ENCODE results near the gene GNPDA2. TPM values are rescaled to one million over a fixed set of nuclear protein-coding genes. Genes with fewer than 3 reads are reported as not detected.
A peak's percentile ranks its signal among the peaks of the same experiment; 100 is the strongest.

The GNPDA2 gene
- total RNA-seq, 2 donors from 2014 or later, result 14.0 to 15.4 TPM

DNA sequence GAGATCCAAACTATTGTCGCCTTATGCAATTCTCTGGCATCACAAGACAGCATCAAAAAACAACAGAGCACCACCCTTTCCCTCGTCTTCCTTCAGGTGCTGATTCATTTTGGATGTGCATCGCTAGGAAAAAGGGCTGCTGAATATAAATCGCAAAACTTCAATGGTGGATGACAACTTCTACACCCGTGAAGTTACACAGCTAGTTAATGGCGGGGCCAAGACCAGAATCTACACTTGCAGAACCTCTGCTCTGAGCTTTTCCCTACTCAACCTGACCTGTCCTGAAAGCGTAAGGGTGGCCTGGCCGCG, 674 bp downstream of the GNPDA2 start:
- Mint-ChIP-seq H3K4me1 (ENCODE audit: low read depth) (peaks cover 28% of the 10 kb centered on the region), H3K4me3 (peak overlapping the region; percentile 84 to 99), H3K27me3 (ENCODE audit: low read depth) (no peaks in the 10 kb centered on the region), H3K27ac (peak overlapping the region; percentile 99), H3K36me3 (ENCODE audit: insufficient read depth in 2 of 2) (peaks cover 0 to 4% of the 10 kb centered on the region in 2 donors), H3K9me3 (no peaks in the 10 kb centered on the region)
- ATAC-seq (replicated peaks in 1 of 2), result no peak
- DNase-seq, result no peak

DNA sequence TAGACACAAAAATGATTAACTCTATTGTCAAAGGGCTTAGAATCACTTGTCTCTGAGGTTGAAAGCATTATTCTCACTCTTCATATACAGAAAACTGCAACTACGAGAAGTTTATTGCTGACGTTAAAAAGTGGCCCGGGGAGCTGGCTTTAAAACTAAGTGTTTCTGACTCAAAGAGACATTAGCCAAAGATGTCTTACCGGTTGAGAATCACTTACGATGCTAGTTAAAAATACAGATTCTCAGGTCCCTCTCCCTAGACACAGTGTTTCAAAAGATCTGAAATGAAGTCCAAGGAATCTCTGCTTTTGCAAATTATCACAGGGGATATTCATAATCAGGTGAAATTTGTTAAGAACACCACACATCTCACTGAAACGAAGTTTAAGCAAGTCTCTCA, 1.2 kb downstream of the GNPDA2 start:
- DNase-seq (no peak), ATAC-seq (replicated peaks in 1 of 2) (no peak)
- peaks cover 33% of the 10 kb centered on the region for H3K4me1 Mint-ChIP-seq (ENCODE audit: low read depth)
- no peaks in the 10 kb centered on the region for H3K9me3 Mint-ChIP-seq
- peaks cover 0 to 4% of the 10 kb centered on the region in 2 donors for H3K36me3 Mint-ChIP-seq (ENCODE audit: insufficient read depth in 2 of 2)
- peak overlapping the region; percentile 84 to 99 for H3K4me3 Mint-ChIP-seq
- H3K27ac Mint-ChIP-seq, result peak overlapping the region; percentile 99
- H3K27me3 Mint-ChIP-seq (ENCODE audit: low read depth), result no peaks in the 10 kb centered on the region

DNA sequence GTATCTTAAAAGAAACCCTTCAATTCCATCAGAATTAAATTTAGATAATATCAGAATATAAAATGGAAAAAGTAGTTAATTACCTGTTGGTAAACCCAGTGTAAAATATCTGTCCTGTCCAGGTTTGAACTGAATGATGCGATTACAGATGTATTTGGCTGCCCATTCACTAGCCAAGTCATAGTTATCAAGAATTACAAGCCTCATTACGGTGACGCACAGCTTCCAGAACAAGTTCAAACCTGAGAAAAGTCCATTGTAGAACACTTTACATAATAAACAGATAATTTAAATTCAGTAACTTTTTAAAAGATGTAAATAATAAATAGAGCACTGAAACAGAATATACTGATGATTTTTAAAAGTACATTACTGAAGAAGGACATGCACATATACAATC, 4.4 kb downstream of the GNPDA2 start:
- ATAC-seq (replicated peaks in 1 of 2), result no peak
- no peak for DNase-seq
- H3K27ac Mint-ChIP-seq, result no peak overlapping the region
- no peak overlapping the region for H3K4me3 Mint-ChIP-seq
- H3K27me3 Mint-ChIP-seq (ENCODE audit: low read depth), result no peaks in the 10 kb centered on the region
- peaks cover 36% of the 10 kb centered on the region for H3K4me1 Mint-ChIP-seq (ENCODE audit: low read depth)
- H3K9me3 Mint-ChIP-seq, result no peaks in the 10 kb centered on the region
- peaks cover 0 to 4% of the 10 kb centered on the region in 2 donors for H3K36me3 Mint-ChIP-seq (ENCODE audit: insufficient read depth in 2 of 2)

DNA sequence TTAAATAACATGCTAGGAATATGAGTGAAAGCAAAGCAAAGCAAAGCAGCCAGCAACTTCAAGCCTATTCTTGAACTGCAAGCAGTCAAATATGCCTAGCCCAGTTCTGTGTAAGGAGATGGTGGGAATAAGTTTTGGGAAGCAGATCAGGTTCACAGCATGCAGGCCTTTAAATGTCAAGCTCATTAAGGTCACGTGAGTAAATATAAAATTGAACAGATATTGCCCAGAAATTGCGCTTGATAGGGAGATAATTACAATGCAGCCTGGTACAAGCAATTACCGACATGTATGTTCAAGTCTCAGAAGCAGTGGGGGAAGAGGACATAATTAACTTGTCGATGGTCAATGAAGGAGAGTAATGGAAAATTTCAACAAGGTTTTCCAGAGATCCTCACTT, 6.0 kb downstream of the GNPDA2 start:
- Mint-ChIP-seq H3K4me1 (ENCODE audit: low read depth) (peaks cover 30% of the 10 kb centered on the region), H3K36me3 (ENCODE audit: insufficient read depth in 2 of 2) (no peaks in the 10 kb centered on the region), H3K27me3 (ENCODE audit: low read depth) (no peaks in the 10 kb centered on the region), H3K9me3 (no peaks in the 10 kb centered on the region), H3K4me3 (no peak overlapping the region), H3K27ac (peak overlapping the region; percentile 63)
- DNase-seq, result no peak
- no peak for ATAC-seq (replicated peaks in 1 of 2)

DNA sequence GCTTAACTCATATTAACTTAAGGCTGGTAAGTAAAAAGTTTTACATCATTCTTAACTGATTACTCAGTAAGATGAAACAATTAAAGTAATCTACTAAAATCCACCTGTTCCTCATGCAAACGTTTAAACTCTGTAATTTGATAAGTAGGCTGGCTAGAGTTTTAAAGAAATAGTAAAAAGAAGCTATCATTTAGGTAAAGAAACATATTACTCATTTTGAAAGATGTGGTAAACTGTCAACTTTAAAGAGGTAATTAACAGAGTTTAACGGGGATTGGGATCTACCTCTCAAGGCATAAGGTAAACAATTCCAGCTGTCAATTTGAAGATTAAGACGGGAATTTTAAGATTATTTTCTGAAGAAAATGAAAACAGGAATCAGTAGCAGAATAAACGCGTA, 9.8 kb downstream of the GNPDA2 start:
- Mint-ChIP-seq H3K36me3 (ENCODE audit: insufficient read depth in 2 of 2) (peaks cover 0 to 4% of the 10 kb centered on the region in 2 donors), H3K27ac (no peak overlapping the region), H3K27me3 (ENCODE audit: low read depth) (no peaks in the 10 kb centered on the region), H3K4me1 (ENCODE audit: low read depth) (peaks cover 12% of the 10 kb centered on the region), H3K4me3 (no peak overlapping the region), H3K9me3 (no peaks in the 10 kb centered on the region)
- DNase-seq, result no peak
- ATAC-seq (replicated peaks in 1 of 2), result no peak

DNA sequence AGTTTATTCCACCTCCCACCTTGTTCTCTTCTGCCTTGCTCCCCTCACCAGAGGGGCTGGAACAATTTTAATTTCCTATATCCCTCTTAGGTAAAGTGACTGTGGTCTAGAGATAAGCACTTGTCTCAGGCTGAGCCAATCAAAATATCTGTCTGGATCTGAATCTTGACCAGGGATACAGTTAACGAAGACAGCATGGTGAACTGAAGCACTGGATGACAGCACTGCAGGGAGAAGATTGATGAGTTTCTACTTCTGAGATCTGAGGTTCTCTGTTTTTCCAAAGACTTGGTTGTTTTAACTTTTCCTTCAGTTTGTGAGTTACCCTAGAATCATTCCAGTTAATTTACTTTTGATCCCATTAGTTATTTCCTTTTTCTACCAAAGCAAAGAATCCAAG, 13.2 kb downstream of the GNPDA2 start:
- ATAC-seq (replicated peaks in 1 of 2), result no peak
- no peaks in the 10 kb centered on the region for H3K9me3 Mint-ChIP-seq
- no peak overlapping the region for H3K4me3 Mint-ChIP-seq
- no peak for DNase-seq
- H3K4me1 Mint-ChIP-seq (ENCODE audit: low read depth), result no peaks in the 10 kb centered on the region
- H3K27me3 Mint-ChIP-seq (ENCODE audit: low read depth), result no peaks in the 10 kb centered on the region
- H3K27ac Mint-ChIP-seq, result no peak overlapping the region
- H3K36me3 Mint-ChIP-seq (ENCODE audit: insufficient read depth in 2 of 2), result peaks cover 0 to 5% of the 10 kb centered on the region in 2 donors

DNA sequence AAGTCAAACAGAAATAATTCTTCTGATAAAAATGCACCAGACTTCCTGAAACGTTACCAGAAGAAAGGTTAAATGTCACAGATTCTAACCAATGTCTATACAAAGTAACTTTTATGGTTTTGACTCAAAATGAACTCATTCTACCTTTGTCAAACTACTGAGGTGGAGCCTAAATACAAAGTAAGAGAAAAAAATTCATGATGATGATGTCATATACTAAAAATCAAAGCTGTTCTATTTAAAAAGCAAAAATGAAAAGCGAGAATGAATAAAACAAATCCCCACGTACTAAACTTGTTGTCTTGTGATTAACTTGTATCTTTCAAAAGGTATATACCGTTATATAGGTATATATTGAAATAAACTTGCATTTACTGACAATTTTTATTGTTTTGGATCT, 21.7 kb downstream of the GNPDA2 start:
- Mint-ChIP-seq H3K27me3 (ENCODE audit: low read depth) (no peaks in the 10 kb centered on the region), H3K4me1 (ENCODE audit: low read depth) (no peaks in the 10 kb centered on the region), H3K36me3 (ENCODE audit: insufficient read depth in 2 of 2) (peaks cover 2 to 3% of the 10 kb centered on the region in 2 donors), H3K4me3 (no peak overlapping the region), H3K27ac (no peak overlapping the region), H3K9me3 (no peaks in the 10 kb centered on the region)
- DNase-seq, result no peak
- ATAC-seq (replicated peaks in 1 of 2), result no peak

DNA sequence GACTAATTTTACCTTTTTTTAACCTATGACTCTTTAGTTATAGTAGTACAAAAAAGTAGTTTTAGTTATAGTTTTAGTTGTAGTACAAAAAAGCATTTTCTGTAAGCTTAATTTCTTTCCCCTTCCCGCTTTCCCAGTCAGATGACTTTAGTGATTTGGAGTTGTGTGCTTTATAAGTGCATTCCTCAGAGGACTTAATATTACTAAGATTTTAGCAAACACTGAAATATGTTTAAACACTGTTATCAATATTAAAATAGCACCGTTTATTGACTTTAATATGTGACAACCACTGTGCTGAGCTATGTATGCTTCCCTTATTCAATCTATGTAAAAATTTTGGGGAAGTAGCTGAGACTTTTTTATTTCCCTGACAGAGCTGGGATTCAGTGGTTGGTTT, 25.3 kb downstream of the GNPDA2 start:
- no peak overlapping the region for H3K4me3 Mint-ChIP-seq
- ATAC-seq (replicated peaks in 1 of 2), result no peak
- no peak overlapping the region for H3K27ac Mint-ChIP-seq
- H3K36me3 Mint-ChIP-seq (ENCODE audit: insufficient read depth in 2 of 2), result peaks cover 2 to 15% of the 10 kb centered on the region in 2 donors
- DNase-seq, result no peak
- H3K4me1 Mint-ChIP-seq (ENCODE audit: low read depth), result no peaks in the 10 kb centered on the region
- no peaks in the 10 kb centered on the region for H3K27me3 Mint-ChIP-seq (ENCODE audit: low read depth)
- no peaks in the 10 kb centered on the region for H3K9me3 Mint-ChIP-seq

DNA sequence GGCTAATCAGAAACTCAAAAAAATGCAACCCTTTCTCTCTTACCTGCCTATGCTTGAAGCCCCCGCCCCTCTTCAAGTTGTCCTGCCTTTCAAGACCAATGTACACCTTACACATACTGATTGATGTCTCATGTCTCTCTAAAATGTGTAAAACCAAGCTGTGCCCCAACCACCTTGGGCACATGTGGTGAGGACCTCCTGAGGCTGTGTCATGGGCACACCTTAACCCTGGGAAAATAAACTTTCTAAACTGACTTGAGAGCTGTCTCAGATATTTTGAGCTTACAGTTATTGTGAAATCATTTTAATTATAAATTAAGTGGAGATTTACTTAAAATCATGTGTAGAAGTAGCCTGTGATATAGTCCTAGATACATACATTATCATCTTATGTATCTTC, 25.9 kb downstream of the GNPDA2 start:
- Mint-ChIP-seq H3K36me3 (ENCODE audit: insufficient read depth in 2 of 2) (peaks cover 2 to 17% of the 10 kb centered on the region in 2 donors), H3K27ac (peak overlapping the region; percentile 11), H3K4me3 (no peak overlapping the region)

DNA sequence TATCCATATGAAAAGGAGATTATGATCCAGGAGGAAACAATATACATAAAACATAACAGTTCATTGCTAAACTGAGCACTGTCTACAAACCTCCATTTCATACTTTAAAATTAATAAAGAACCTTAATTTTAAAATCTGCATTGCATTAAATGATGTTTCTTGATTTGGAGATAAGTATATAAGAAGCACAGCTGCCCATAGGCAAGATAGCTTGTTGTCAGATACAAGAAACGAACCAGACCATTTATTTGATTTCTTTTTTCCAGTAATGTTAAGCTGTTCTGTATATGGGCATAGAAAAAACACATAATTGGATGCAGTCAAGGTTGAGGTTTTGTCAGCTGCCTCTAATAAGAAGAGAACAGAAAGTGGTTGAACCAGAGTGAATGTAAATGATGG, 41.7 kb downstream of the GNPDA2 start:
- Mint-ChIP-seq H3K4me3 (no peak overlapping the region), H3K4me1 (ENCODE audit: low read depth) (peaks cover 33% of the 10 kb centered on the region), H3K9me3 (no peaks in the 10 kb centered on the region), H3K27me3 (ENCODE audit: low read depth) (no peaks in the 10 kb centered on the region), H3K36me3 (ENCODE audit: insufficient read depth in 2 of 2) (peaks cover 5 to 37% of the 10 kb centered on the region in 2 donors), H3K27ac (peak overlapping the region; percentile 1)
- DNase-seq (no peak), ATAC-seq (replicated peaks in 1 of 2) (no peak)

More for the DNA sequence above, 25.9 kb downstream of the GNPDA2 start:
- H3K27me3 Mint-ChIP-seq (ENCODE audit: low read depth), result no peaks in the 10 kb centered on the region
- no peaks in the 10 kb centered on the region for H3K4me1 Mint-ChIP-seq (ENCODE audit: low read depth)
- ATAC-seq (replicated peaks in 1 of 2), result no peak
- H3K9me3 Mint-ChIP-seq, result no peaks in the 10 kb centered on the region
- no peak for DNase-seq

DNA sequence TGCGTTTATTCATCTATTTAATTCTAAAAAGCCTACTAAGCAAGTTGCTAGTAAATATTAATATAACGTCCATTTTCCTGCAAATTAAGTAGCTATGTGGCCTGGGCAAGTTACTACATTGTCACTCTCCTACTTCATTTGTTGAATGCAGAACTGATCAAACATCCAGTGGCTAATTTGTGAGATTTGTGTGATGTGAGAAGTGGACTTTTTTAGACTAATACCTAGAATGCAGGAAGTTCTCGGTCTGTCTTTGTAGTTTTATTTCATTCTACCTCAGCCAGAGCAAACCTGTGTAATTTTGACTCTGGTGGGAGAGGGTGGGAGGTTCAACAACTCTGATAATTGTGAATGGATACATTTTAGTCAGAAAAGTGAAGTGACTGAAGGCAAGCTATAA, 47.3 kb downstream of the GNPDA2 start:
- peak overlapping the region; percentile 98 for H3K27ac Mint-ChIP-seq
- no peaks in the 10 kb centered on the region for H3K9me3 Mint-ChIP-seq
- peaks cover 2 to 13% of the 10 kb centered on the region in 2 donors for H3K36me3 Mint-ChIP-seq (ENCODE audit: insufficient read depth in 2 of 2)
- peak; percentile 12 to 13 for ATAC-seq (replicated peaks in 1 of 2)
- H3K4me1 Mint-ChIP-seq (ENCODE audit: low read depth), result peaks cover 20% of the 10 kb centered on the region
- peak in 1 of 2 donors; percentile 2 for DNase-seq
- peak overlapping the region; percentile 89 to 95 for H3K4me3 Mint-ChIP-seq
- H3K27me3 Mint-ChIP-seq (ENCODE audit: low read depth), result no peaks in the 10 kb centered on the region

DNA sequence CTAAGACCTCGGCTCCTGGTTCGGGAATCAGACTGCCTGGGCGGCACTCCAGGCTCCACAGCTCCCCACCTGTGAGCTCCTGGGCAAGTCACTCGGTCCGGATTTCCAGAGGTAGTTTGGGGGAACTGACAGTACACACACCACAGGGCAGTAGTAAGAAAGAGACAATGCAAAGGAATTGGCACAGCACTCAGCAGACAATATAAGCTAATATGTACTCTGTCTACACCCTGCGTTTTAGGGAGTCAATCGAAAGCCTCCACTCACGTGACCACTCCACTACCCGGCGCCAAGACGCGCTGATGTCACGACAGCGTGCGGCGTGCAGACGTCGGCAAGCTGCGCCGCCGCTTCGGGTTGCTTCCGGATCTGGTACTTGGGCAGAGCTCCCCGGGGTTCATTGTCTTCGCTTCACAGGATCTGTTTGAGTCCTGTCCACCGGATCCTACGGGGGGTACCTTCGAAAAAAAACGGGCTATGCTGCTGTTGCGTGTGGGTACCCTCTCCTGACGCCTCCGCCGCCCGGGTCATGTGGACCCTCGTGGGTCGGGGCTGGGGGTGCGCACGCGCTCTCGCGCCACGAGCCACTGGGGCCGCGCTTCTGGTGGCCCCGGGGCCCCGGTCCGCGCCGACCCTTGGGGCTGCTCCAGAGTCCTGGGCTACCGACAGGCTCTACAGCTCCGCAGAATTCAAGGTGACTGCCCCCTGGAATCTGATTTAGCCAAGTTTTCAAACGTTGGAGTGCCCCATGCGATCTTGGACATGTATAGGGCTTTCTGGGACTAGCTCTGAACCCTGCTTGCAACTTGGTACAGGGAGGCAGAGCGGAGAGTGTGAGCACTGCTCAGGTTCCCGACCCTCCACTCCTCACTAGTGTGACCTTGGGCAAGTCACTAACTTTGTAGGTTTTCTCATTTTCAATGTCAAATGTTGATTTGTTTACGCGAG, 48.0 kb downstream of the GNPDA2 start, which contains the start of gene GUF1:
TSS of gene GUF1 (plus strand) at position 327 of the 948 bp plus-strand sequence. CDS start at position 530, 203 bp downstream.
- Mint-ChIP-seq H3K4me3 (peak within 1 kb of the TSS; percentile 89 to 95), H3K27ac (peak within 1 kb of the TSS; percentile 98), H3K9me3 (no peaks in the 10 kb centered on the region)

DNA sequence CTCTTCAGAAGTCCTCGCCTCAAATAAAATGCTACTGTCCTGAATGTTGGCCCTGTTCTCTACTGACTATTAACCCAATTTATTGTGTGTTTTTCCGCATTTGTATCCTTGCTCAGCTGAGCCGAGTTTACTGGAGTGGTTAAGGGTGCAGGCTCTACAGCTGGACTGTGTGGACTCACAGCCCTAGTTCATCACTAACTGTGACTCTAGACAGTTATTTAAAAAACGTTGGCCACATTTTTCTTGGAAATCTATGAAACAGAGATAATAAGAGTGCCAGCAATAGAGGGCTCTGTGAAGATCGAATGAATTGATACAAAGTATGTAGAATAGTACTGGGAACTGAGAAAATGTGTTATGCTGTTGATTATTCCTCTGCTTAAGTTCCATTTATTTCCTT, 51.0 kb downstream of the GNPDA2 start:
- Mint-ChIP-seq H3K9me3 (no peaks in the 10 kb centered on the region), H3K4me3 (no peak overlapping the region), H3K27me3 (ENCODE audit: low read depth) (peaks cover 4% of the 10 kb centered on the region), H3K27ac (no peak overlapping the region), H3K36me3 (ENCODE audit: insufficient read depth in 2 of 2) (peaks cover 0 to 3% of the 10 kb centered on the region in 2 donors), H3K4me1 (ENCODE audit: low read depth) (no peaks in the 10 kb centered on the region)
- DNase-seq (no peak), ATAC-seq (replicated peaks in 1 of 2) (no peak)

More for the DNA sequence above, 48.0 kb downstream of the GNPDA2 start, which contains the start of gene GUF1:
- no peaks in the 10 kb centered on the region for H3K27me3 Mint-ChIP-seq (ENCODE audit: low read depth)
- DNase-seq, result peak; percentile 89
- peak; percentile 94 for ATAC-seq (replicated peaks in 1 of 2)
- peaks cover 1 to 11% of the 10 kb centered on the region in 2 donors for H3K36me3 Mint-ChIP-seq (ENCODE audit: insufficient read depth in 2 of 2)
- peaks cover 20% of the 10 kb centered on the region for H3K4me1 Mint-ChIP-seq (ENCODE audit: low read depth)

Data from activated T-cell treated with anti-CD3 and anti-CD28 coated beads, Interleukin-2, amount 50 U/mL, for 72 hours (primary cell).